NCI-H748 treated with DMSO at 0.1 percent for 48 hours (cell line): ENCODE measurements around the gene NUDT14.

Experiments used
- DNase-seq: peaks from one replicate; lab custom pipeline; 2025; lab: John Stamatoyannopoulos, UW

Gene NUDT14

GRCh38 chr14:105180592-105181548, at the start of gene NUDT14:
NUDT14 (minus strand) TSS chr14:105181312; CDS start chr14:105181209, 103 bp downstream.
- peak; percentile 40 for DNase-seq

DNA sequence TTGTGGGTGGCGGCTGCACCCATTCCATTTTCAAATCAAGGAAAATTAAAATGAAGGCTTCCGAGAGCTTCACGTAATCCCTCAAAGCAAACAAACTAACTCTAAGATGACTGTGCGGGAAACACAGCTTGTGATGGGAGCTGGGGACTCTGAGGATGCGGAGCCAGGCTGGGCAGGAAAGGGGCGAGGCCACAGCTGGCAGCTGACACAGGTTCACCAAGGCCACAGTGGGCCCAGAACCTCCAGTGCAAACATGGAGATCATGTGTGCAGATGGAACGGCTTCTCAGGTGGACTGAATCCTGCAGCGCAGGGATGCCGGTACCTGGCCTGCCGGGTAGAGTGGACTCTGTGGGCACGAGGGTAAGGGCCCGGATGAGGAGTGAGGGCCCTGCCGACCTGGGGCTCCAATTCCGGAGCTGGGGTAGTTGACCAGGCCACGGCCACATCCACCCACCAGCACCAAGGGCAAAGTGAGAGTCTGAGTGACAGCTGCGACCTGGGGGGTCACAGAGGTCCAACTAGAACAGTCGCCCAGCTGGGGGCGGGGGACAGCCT, 48.1 kb upstream of the NUDT14 start:
- DNase-seq: no peak

DNA sequence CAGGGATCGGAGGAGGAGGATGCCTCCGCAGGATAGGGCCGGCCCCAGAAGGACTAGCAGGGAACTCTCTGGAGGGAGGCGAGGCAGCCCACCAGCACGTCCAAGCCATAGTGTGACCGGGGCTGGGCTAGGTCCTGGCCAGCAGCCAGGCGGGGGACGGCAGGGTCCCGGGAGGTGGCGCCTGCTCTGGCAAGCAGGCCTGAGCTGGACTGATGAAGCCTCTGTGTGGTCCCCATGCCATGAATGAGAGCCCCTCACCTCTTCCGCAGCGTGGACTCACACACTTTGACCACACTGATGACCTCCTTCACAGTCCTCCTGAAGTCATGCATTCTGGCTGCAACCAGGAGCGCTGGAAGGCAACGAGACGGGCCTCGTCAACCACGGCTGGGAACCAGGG, 47.5 kb upstream of the NUDT14 start:
- no peak for DNase-seq

GRCh38 chr14:105227346-105227745, 46.2 kb upstream of the NUDT14 start:
- no peak for DNase-seq

DNA sequence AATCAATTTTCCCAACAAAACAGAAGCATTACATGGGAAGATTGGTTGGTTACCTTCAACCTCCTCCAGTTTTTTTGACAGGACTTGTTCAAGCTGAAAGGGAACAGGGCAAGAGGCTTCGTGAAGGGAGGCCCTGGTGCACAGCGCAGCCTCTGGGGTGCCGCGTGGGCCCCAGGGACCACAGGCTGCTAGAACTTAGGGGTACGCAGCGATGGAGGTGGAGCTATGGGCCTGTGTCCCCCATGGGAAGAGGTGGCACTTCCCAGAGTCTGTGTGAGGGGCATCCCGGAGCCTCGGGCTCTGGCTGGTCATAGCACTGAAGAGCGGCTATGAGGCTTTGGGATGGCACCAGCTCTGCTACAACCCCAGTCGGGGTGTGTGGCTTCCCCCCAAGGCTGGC, 45.1 kb upstream of the NUDT14 start:
- DNase-seq: no peak

DNA sequence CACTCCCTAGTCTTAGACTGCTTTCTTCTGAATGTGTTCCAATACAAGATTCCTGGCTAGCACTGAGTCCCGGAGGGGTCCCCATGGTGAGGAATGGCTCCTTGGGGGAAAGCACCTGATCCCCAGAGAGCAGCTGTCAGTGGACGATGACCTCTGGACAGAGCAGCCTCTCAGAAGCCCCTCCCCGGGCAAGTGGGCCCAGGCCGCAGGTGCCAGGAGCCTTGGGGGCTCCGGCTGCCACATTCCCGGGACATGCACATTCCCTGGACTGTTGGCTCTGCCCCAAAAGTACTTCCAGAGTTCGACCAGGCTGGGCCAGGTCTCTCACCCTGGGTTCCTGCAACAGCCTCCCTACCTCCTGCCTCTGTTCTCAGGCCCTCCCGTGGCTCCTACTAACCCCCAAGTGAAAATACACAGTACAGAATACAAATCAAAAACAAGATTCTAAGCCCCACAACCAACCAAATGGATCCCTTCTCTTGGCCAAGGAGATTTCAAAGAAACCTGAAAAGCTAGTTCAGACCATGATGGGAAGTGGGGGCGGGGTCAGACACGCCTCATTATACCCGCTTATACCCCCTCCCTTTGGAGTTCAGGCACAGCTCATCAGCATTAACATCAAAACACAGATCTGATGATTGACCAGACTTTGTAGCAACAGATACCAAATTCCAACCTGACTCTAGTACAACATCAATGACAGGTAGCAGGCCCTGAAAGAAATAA, 43.9 kb upstream of the NUDT14 start:
- no peak for DNase-seq

DNA sequence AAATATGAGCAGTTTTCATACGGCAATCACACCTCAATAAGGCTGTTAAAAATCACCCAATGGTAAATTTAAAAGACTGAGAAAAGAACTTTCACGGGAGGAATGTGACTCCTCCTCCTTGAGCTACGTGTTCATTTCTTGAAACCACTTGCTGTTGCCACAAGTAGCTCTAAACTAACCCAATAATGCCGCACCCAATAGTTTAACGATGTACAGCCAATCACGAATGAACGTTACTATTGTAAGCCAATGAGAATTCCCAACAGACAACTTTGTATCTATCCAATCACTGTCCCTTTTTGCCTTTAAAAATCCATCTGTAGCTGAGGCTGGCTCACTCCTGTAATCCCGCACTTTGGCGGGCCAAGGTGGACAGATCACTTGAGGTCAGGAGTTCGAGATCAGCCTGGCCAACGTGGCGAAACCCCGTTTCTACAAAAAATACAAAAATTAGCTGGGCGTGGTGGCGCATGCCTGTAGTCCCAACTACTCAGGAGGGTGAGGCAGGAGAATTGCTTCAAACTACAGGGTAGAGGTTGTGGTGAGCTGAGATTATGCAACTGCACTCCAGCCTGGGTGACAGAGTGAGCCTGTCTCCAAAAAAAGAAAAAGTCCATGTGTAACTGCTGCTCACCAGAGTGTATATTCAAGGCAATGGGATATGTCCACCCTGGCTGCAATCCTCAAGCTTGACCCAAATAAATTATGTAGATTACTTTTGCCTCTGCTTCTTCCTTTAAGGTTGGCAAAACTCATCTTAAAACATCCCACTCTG, 42.8 kb upstream of the NUDT14 start:
- no peak for DNase-seq

GRCh38 chr14:105223260-105223659, 42.1 kb upstream of the NUDT14 start:
- DNase-seq: no peak

GRCh38 chr14:105221598-105222178, 40.6 kb upstream of the NUDT14 start:
- DNase-seq: no peak

- DNase-seq: no peak
Observed at GRCh38 chr14:105220699-105221597, 39.8 kb upstream of the NUDT14 start.

- DNase-seq: no peak
Observed at GRCh38 chr14:105219753-105220152, 38.6 kb upstream of the NUDT14 start.

DNA sequence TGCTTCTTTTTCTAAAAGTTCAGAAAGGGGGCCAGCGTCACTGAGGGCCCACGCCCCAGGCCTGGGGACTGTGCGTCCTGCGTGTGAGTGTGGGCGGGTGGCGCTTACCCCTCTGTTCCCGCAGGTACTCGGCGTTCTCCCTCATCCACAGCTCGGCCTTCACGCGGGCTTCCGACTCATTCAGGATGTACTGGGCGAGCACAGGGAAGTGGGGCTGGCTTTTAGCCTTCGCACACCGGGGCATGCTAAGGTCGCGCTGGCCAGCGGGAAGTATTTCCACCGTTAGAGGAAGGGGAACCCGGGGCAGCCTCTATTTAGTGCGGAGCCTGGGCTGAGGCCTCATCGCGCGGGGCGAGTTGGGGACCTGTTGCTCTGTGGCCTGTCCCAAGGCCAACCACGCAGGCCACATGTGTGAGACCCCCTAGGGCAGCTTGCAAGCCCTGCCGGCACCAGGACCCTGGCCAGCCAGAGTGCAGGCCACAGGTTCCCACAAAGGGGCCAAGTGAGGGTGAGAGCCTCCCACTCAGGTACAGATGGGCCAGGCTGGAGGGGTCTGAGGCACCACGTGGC, 38.0 kb upstream of the NUDT14 start:
- no peak for DNase-seq

DNA sequence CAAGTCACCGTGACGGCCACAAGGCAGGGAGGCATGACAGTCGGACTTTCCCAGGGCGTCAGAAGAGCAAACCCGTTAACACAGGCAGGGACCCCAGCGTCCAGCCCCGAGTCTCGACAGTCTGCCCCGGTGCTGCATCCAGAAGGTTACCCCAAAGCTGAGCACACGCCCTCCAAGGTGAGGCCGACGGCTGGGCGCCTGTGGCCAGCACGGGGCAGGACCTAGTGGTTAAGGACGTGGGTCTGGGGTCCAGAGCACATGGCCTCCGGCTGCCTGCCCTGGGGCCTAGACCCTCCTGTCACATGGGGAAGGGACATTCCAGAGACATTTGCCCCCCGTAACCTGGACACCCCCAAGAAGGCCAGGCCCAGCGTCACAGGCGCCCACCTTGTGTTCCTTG, 37.5 kb upstream of the NUDT14 start:
- no peak for DNase-seq

GRCh38 chr14:105217774-105218173, 36.7 kb upstream of the NUDT14 start:
- DNase-seq: no peak

DNA sequence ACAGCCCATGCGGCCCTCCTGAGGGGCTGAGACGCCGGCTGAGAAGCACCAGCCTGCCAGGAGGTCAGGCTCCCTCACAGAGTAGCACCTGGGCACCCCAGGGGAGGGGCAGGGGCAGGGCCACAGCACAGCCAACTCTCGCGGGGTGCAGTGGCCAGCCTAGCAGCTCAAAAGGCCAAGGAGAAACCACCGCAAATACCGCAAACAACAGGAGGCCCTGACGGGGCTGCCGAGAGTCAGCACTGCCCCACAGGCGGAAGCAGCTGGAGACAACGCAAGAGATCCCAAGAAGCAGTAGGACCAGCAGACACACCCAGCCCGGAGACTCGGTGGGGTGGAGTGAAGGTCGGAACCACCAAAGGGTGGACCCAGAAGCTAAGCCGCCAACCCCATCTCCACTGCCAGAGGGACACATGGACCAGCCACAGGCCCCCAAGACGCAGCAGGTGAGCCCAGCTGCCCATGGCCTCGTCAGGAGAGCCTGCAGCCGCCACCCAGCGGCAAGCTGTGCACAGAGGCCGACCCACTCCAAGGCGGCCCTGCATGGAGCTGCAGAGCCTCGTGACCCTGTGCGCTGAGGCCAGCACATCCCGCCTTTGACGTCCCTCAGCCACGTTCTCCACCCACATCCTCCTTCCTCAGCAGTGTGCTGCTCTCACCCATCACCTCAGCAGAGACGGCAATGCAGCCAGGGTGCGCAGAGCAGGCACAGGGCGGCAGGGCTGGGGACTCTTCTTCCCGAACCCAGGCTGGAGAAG, 35.6 kb upstream of the NUDT14 start:
- no peak for DNase-seq

- no peak for DNase-seq
Observed at GRCh38 chr14:105215602-105216001, 34.5 kb upstream of the NUDT14 start.

DNA sequence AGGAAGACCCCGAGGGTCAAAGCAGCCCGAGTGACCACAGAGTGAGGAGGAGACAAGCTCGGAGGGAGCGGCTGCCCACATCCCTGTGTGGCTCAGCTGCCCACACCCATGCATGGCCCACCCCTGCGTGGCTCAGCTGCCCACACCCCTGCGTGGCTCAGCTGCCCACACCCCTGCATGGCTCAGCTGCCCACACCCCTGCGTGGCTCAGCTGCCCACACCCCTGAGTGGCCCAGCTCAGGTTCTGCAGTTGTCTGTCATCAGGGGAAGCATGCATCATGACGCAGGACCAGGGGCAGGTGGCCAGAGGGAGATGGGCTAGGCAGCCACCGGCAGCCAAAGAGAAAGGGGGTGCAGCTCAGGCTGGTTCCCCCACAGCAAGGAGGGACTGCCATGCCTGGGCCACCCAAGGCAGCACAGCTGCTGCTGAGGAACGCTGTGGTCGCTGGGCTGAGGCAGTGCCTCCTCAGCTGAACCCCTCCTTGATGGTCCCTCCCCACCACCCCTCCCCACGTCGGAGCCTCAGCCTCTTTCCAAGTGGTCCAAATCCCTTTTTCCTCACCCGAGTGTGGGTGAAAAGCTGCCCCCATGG, 33.3 kb upstream of the NUDT14 start:
- no peak for DNase-seq

DNA sequence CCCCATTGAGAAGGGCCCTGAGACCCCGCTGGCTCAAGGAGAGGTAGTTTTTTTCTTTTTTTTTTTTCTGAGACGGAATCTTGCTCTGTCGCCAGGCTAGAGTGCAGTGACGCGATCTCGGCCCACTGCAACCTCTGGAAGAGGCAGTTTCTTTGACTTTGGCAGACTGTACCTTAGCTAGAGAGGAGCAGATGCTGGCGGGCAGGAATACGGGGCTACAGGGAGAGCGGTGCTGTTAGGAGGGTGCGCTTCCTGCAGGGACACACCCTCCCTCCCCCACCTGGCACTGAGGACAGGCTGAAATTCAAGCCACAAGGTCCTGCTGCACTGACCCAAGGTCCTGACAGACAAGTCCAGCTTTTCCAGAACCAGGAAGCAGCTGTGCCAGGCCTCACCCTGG, 32.2 kb upstream of the NUDT14 start:
- DNase-seq: no peak
